Left ventricle myocardium inferior (tissue), 1 donor: ENCODE data around the gene STK17A. TPM values are rescaled to one million over a fixed set of nuclear protein-coding genes. Genes with fewer than 3 reads are reported as not detected.

Experiments
- DNase-seq: peaks from one replicate; pipeline ENCODE4 v3.0.0-alpha.2; 2020
- H3K27ac ChIP-seq: fragments of 200-600 bp; replicated peaks from 2 replicates; pipeline ENCODE4 v1.8.0; 2021
- H3K27me3 ChIP-seq: fragments of 200-600 bp; 2 replicates; pipeline ENCODE4 v1.8.0; 2021; ENCODE audit warnings: low read depth
- H3K36me3 ChIP-seq: fragments of 200-600 bp; 2 replicates; pipeline ENCODE4 v1.8.0; 2021
- H3K4me1 ChIP-seq: fragments of 200-600 bp; 2 replicates; pipeline ENCODE4 v1.8.0; 2021
- H3K4me3 ChIP-seq: fragments of 200-600 bp; 2 replicates; pipeline ENCODE4 v1.8.0; 2021; ENCODE audit warnings: mild to moderate bottlenecking, moderate library complexity
- H3K9me3 ChIP-seq: fragments of 200-600 bp; replicated peaks from 2 replicates; pipeline ENCODE4 v1.8.0; 2021
- intact Hi-C: fragments of 100-400 bp; cut with micrococcal nuclease; formaldehyde crosslinking; loops from one replicate; pipeline ENCODE4 v1.11.0; 2022
- long read RNA-seq: library from polyadenylated mRNA; unstranded; transcript quantifications from one replicate; pipeline ENCODE4 v2.0.0, GENCODE V29; 2021
- total RNA-seq: library from RNA; stranded (reverse); fragmentation: NEBNext Ultra II Directional; extraction: Animal tissue kit (Norgen Biotek cat#: 25700); gene quantifications from one replicate; pipeline ENCODE4 v1.2.1, GENCODE V29; 2021
- TF ChIP-seq, protein P1 (sequence below): fragments of 200-600 bp; IDR thresholded peaks from 2 replicates; pipeline ENCODE4 v1.8.0; 2021; ENCODE audit warnings: antibody characterized with exemption, mild to moderate bottlenecking, borderline replicate concordance
- donor health status: DM: no; HTN: yes; CAD: no; lungs with severe emphysema.

The STK17A gene
- total RNA-seq = 32.3 TPM
- long read RNA-seq, transcript STK17A-201 (7 exons, 3,368 nt) = major isoform, 80 of 87 reads
- long read RNA-seq, partial matches to known transcripts = 3 of 87 reads
- long read RNA-seq, other reads (novel, unspliced or antisense) = 4 of 87 reads

DNA sequence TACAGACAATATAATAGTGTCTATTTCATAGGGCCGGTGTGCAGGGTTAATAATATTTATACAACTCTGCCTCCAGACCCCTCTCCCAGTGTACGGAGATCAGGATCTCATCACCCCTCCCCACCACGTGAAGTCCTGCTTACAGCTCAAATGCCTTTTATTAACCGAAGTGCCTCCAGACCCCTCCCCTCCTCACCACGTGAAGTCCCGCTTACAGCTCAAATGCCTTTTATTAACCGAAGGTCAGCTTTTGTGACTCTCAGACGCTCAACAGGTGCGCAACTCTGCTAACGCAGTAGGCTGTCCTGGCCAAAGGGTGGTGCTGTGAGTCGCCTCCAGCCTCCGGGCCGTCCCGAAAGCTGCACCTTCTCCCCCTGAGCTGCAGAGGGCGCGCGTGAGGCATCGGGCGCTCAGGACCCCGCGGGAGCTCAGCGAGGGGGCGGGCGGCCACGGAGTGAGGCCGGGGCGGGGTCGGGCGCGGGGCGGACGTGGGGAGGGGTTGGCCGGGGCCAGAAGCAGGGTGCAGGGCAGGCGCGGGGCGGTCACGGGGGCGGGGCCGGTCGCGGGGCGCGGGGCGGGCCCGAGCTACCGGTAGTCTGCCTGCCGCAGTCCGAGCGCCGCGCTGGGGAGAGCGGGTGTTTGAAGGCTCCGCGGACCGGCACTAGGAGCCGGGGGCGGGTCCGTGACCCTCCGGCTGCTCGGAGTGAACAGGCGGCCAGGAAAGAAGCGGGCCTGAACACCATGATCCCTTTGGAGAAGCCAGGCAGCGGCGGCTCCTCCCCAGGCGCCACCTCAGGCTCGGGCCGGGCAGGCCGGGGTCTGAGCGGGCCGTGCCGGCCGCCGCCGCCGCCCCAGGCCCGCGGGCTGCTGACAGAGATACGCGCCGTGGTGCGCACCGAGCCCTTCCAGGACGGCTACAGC, at the start of gene STK17A:
Gene STK17A (plus strand): TSS at position 606 of the 921 bp plus-strand sequence. CDS start 136 bp downstream, at position 742.
- peak within 1 kb of the TSS; percentile 93 for H3K4me3 ChIP-seq
- H3K27ac ChIP-seq = peak within 1 kb of the TSS; percentile 98
- H3K27me3 ChIP-seq = peaks cover 8% of the 10 kb centered on the region
- DNase-seq = peak; percentile 92
- no peaks in the 10 kb centered on the region for H3K36me3 ChIP-seq
- H3K4me1 ChIP-seq = peaks cover 26% of the 10 kb centered on the region
- TF ChIP-seq, protein P1, sequence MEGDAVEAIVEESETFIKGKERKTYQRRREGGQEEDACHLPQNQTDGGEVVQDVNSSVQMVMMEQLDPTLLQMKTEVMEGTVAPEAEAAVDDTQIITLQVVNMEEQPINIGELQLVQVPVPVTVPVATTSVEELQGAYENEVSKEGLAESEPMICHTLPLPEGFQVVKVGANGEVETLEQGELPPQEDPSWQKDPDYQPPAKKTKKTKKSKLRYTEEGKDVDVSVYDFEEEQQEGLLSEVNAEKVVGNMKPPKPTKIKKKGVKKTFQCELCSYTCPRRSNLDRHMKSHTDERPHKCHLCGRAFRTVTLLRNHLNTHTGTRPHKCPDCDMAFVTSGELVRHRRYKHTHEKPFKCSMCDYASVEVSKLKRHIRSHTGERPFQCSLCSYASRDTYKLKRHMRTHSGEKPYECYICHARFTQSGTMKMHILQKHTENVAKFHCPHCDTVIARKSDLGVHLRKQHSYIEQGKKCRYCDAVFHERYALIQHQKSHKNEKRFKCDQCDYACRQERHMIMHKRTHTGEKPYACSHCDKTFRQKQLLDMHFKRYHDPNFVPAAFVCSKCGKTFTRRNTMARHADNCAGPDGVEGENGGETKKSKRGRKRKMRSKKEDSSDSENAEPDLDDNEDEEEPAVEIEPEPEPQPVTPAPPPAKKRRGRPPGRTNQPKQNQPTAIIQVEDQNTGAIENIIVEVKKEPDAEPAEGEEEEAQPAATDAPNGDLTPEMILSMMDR = peak; percentile 98
- H3K9me3 ChIP-seq = no peaks in the 10 kb centered on the region
- intact Hi-C loops = no loop called here

DNA sequence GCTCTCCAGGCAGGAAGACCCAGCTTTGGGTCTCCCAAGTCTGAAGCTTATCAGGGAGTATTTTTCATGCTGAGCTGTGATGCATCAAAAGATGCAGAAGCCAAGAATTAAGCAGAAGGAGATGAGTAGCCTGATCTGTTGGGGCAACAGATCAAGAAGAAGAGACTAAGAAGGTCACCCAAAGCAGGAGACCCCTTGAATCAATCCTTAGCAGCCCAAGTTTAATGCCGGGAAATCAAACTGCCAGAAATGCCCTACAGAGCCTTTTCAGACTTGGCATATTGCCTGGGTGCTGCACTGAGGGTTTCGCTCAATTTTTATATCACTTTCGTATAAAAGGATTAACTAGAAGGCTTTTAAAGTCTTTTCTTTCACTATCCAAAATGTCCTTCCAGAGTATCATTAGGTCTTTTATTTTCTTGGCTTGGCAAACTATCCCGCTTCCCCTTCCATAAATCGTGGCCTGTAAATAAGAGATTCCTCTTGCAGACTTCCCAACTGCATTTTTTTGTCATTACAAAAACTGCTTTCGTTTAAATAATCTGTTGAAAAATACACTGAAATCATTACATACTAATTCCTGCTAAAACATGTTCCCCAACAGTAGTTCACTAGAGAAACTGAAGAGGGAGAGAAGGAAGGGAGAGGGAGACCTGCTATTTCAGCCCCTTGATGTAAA, 49.0 kb upstream of the STK17A start:
- Histone ChIP-seq H3K27ac (no peak overlapping the region), H3K4me1 (peaks cover 11% of the 10 kb centered on the region), H3K4me3 (no peak overlapping the region), H3K9me3 (no peaks in the 10 kb centered on the region), H3K27me3 (no peaks in the 10 kb centered on the region), H3K36me3 (no peaks in the 10 kb centered on the region)
- intact Hi-C loops = no loop called here
- DNase-seq = no peak
- TF ChIP-seq, protein P1 = no peak

GRCh38 chr7:43535031-43535451, 47.9 kb upstream of the STK17A start:
- no peaks in the 10 kb centered on the region for H3K27me3 ChIP-seq
- peaks cover 11% of the 10 kb centered on the region for H3K4me1 ChIP-seq
- TF ChIP-seq, protein P1 = no peak
- H3K36me3 ChIP-seq = no peaks in the 10 kb centered on the region
- no peaks in the 10 kb centered on the region for H3K9me3 ChIP-seq
- no peak overlapping the region for H3K4me3 ChIP-seq
- no peak overlapping the region for H3K27ac ChIP-seq
- DNase-seq = no peak
- intact Hi-C loops = no loop called here

DNA sequence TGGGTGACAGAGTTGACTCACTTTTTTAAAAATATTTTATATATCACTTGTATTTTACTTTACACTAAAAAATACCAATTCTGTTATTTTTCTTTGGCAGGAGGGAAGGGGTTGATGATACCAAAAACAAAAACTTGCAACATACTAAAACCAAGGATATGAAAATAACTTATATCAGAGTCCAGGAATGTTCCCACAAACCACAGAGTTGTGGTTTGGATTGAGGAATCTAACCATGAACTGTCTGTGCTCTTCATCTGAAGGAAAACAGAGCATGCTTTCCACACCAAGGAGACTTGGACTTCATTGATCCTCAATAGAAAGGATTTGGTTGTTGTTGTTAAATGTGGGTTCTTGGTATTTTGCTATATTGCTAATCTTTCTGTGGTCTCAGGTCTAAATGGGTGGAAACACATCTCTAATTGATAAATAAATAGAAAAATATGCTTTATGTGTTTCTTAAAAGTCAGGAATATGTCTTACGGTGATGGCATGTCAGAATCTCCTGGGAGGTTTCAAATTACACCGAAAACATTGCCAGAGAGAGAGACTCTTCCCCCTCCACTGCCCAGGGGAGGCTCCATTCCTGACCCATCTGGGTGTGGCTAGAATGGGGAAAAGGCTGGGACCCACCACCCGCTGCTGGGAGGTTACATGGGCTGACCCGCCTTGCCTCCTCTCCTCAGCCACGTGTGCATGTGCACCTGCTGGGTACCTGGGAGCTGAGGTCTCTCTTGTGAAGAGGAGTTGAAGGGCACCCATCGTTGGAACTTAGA, 46.9 kb upstream of the STK17A start:
- no peaks in the 10 kb centered on the region for H3K27me3 ChIP-seq
- no peaks in the 10 kb centered on the region for H3K9me3 ChIP-seq
- intact Hi-C loops = no loop called here
- DNase-seq = no peak
- TF ChIP-seq, protein P1 = no peak
- H3K36me3 ChIP-seq = no peaks in the 10 kb centered on the region
- H3K4me1 ChIP-seq = peaks cover 11% of the 10 kb centered on the region
- no peak overlapping the region for H3K27ac ChIP-seq
- H3K4me3 ChIP-seq = no peak overlapping the region

GRCh38 chr7:43536773-43537172, 46.1 kb upstream of the STK17A start:
- H3K4me1 ChIP-seq = peaks cover 11% of the 10 kb centered on the region
- H3K27me3 ChIP-seq = no peaks in the 10 kb centered on the region
- H3K27ac ChIP-seq = no peak overlapping the region
- TF ChIP-seq, protein P1 = no peak
- intact Hi-C loops = no loop called here
- H3K36me3 ChIP-seq = no peaks in the 10 kb centered on the region
- no peak for DNase-seq
- no peak overlapping the region for H3K4me3 ChIP-seq
- no peaks in the 10 kb centered on the region for H3K9me3 ChIP-seq
